HG02938 (cell line): ENCODE data around the gene HSPB3.
"Not testable (repeated sequence)": the region's sequence is repeated elsewhere in the genome, so short reads cannot be mapped to it uniquely, and the experiment has no call there.

Experiments
- ATAC-seq: cut with Tn5 transposase; IDR thresholded peaks from one replicate; pipeline ENCODE4 v1.9.1; 2021; ENCODE audit warnings: mild to moderate bottlenecking, moderate library complexity; ENCODE audit not compliant: unreplicated experiment

HSPB3 gene

DNA sequence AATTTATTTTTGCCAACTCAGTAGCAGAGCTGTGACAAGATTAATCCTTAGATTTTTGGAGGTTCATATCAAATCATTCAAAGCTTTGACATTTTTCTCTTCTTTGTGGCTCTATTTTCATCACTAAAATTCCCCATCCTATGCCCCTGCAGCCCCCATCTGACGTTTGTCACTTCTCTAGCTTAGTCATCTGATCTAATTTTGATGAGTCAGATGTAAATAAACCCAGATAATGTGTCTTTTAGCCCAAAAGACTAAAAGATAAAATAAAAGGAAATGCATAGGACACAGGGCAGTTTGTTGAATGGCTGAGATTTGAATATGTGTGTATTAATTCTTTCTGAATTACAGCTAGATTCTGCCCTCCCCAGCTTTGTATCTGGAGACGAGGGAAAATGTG is 897 bp upstream of the HSPB3 start:
- ATAC-seq: no peak

DNA sequence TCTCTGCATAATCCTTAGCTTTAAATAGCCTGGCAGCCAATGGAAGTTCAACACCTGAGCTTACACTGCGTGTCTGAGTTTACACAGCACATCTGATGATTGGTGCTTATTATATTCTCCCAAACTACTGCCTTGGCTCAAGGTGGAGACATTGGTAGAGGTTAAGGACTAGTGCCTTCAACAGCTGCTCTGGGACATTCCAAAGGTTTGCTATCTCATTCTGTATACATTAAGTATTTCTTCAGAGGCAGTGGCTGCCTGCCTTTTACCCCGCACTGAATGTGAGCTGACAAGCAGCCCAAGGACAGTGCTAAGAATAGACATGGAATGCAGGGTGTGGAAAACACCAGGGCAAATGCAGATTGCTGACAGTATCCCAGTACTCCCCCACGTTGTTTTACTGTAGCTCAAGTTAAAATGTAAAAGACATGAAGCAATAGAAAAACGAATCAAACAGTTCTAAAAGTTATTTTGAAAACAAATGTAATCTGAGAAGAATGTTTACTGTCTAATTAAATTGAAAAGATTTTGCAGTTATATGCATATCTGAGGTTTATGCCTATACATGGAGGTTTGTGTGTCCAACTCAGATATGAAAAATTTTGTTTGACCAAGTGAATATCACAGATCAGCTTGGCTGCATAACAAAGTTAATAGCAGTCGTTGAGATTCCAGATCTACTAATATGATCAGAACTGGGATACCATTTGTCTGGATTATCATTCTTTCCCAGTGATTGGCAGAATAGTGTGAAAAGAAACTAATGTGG is 1.8 kb downstream of the HSPB3 start:
- no peak for ATAC-seq

DNA sequence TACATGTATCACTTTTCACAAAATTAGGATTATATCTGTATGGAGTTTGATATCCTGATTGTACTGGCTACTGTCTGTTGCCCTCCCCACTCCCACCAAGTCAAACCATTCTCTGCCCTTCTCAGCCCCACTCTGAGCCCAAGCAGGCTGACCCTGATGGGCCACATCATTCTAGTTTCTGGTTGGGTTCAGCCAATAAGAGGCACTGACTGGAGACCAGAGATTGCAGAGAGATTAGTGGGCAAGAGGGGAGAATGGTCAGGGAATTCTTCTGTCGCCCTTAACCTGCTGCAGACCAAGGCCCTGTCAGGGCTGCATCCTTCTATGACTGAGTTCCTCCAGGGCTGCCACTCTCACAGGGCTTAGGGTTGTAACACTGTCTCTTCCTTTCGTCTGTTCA is 2.7 kb downstream of the HSPB3 start:
- ATAC-seq: no peak

DNA sequence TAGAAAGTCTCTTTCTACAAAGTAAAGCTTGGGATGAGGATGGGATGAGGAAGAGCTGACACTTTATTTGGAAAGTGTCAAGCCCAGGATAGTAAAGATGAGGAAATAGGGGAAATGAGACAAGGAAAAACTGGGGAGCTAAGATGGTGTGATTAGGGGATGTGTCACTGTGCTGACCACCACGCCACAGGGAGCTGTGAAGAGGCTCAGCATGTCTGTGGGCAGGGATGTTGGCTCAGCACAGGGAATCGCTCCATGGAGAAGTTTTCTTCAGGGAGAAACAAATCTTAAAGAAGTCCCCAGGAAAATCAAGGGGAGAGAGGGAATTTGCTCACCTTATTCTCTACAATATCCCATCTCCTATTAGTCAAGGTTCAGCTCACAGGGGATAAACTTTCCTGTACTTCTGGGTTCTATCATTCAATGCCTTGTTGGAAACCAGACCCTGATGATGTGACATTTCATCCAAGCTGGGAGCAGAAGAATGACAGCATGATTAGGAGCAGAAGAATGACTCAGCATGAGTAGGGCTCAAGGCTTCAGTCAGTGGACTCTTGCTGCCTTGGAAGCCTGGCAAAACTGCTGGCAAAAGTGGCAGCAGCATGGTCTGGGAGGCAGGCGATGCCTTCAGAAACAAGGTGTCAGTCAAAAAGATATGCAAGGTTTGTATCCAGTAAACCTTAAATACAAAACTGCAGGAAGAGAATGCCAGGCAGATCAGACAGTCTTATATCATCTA is 4.9 kb downstream of the HSPB3 start:
- no peak for ATAC-seq

- no peak for ATAC-seq
Observed at GRCh38 chr5:54462281-54462680, 6.8 kb downstream of the HSPB3 start.

- no peak for ATAC-seq
Observed at GRCh38 chr5:54463713-54464112, 8.2 kb downstream of the HSPB3 start.

- ATAC-seq: peak; percentile 75
Observed at GRCh38 chr5:54469622-54470021, 14.1 kb downstream of the HSPB3 start.

DNA sequence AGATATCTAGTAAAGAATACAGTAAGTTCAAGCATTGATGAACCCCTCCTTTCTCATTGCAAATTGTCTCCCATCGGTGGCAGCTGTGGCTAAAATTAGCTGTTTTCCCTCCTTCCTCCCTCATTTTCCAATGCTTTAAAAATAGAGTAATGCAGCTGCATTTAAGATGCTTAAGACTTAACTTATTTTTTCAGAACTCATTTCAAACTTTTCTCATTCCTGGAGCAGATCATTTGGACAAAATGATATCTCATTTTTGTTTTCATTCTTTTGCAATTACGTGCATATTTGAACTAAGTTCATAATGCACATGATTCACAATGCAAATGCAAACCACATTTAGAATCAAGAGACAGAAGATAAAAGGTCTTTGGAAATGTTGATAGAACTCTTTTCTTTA is 14.6 kb downstream of the HSPB3 start:
- no peak for ATAC-seq

- ATAC-seq: no peak
Observed at GRCh38 chr5:54470677-54471076, 15.2 kb downstream of the HSPB3 start.

DNA sequence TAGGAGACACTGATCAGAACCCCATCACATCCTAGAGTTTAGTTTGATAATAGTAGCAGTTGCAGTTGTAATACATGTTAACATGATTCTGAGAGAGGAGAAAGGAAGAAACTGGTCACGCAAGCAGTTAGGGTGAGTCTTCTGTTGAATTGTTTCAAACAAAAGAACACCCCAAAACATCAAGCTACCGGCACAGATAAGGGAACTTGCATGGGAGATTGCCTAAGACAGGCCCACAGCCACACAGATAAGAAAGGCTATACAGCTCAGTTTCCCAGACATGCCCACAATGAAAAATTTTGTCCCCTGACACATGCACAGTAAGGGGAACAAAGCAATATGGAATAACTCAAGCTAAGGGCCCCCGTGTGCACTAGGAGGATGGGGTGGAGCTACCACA is 15.9 kb downstream of the HSPB3 start:
- no peak for ATAC-seq

- no peak for ATAC-seq
Observed at GRCh38 chr5:54476682-54477081, 21.2 kb downstream of the HSPB3 start.

DNA sequence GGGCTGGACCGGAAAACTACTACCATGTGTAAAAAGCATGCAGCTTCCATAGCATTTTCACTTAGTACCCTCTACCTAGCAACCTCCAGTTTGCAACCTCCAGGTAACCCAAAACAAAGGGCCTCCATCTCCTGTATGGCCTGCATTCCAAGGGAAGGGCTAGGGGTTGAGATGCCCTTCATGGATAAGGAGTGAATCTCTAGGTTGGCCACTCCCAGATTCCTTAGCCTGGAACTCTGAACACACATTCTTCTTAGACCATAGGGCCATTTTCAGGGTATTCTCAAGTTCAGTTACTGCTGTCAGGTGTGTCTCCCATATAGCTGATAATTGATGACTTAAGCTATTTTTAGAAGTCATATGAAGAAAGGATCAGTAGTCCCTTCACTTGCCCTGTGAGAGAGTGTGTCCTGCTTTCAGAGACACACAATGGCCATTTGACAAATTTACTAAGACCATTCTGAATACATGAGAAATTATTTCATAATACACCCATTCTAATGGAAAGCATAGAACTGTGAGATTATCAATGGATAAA is 22.5 kb downstream of the HSPB3 start:
- ATAC-seq: no peak

DNA sequence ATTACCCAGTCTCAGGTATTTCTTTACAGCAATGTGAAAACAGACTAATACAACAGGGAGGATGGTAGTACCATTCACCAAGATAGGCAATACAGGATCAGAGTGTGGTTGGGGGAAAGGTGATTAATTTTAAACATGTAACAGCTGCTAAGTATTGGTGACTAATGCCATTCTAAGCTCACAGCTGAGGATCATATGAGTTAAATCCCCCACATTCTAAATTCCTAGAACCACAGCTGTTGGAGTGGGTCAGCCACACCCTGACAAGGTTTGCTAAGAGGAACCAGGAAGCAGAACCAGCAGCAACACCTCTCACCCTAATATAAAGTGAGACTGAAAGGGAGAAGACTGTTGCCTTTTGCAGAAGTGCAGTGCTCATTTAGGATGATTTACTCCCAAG is 24.8 kb downstream of the HSPB3 start:
- ATAC-seq: no peak

DNA sequence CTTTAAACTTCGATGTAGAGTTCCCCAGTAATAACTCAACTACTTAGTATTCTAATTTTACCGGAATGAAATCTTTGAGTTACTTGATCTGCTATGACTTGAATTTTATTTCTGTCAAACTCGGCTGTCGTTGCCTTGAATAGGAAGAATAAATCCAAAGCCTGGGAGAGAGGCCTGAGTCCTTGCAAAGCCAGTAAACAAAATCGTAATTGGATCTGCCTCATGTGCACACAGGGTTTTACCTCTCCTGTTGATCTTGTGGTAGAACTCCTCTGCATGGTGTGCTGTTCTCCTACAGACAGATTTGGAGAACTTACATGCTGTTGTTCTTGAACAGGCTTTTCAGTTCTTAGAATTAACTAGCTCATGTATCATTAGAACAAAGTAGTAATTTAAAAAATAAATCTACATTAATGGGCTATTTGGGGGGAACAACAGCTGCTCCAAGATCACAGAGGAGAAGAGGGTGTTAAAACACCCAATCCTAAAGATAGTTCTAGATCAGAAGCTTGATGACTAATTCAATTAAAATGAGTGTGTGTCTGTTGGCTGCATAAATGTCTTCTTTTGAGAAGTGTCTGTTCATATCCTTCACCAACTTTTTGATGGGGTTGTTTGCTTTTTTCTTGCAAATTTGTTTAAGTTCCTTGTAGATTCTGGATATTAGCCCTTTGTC is 28.9 kb downstream of the HSPB3 start:
- ATAC-seq: no peak

DNA sequence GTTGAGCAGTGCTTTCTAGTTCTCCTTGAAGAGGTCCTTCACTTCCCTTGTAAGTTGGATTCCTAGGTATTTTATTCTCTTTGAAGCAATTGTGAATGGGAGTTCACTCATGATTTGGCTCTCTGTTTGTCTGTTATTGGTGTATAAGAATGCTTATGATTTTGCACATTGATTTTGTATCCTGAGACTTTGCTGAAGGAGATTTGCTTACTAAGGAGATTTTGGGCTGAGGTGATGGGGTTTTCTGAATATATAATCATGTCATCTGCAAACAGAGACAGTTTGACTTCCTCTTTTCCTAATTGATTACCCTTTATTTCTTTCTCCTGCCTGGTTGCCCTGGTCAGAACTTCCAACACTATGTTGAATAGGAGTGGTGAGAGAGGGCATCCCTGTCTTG is 30.2 kb downstream of the HSPB3 start:
- ATAC-seq: not testable (repeated sequence)

DNA sequence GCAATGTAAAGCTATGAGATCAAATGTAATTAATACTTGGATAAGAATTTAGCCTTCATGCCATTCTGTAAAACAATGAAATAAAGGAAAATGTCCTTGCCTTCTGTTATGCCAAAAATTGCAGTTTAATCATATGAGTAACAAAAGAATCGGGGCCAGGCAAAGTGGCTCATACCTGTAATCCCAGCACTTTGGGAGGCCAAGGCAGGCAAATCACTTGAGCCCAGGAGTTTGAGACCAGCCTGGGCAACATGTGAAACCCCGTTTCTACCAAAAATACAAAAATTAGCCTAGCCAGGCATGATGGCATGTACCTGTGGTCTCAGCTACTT is 34.1 kb downstream of the HSPB3 start:
- ATAC-seq: not testable (repeated sequence)

DNA sequence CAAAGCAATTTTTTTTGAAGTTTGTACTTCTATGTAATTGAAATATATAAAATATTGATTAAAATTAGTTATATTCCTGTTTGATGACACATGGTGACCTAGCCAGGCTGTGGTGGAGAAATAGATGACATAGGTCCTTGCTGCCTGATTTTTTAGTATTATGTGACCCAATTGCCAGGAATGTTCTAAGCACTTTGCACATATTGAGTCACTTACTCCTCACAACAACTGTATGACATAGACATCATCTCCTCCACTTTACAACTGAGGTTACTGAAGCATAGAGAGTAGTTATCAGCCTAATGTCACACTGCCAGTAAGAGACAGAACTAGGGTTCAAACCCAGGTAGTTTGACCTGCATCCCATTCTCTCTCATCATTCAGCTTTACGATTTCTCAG is 35.8 kb downstream of the HSPB3 start:
- no peak for ATAC-seq

- ATAC-seq: no peak
Observed at GRCh38 chr5:54492178-54492577, 36.7 kb downstream of the HSPB3 start.

GRCh38 chr5:54495027-54495426 is 39.5 kb downstream of the HSPB3 start:
- no peak for ATAC-seq
